SU-DHL-6 (cell line): ENCODE results near the gene RPA4.
A peak's percentile ranks its signal among the peaks of the same experiment; 100 is the strongest.
"Not testable (repeated sequence)": the region's sequence is repeated elsewhere in the genome, so short reads cannot be mapped to it uniquely, and the experiment has no call there.

ENCODE experiments used
- H2AFZ ChIP-seq: fragments of 200-600 bp; sonication (generic); 2 replicates; pipeline ENCODE4 v1.6.1; 2014; ENCODE audit warnings: low read depth, mild to moderate bottlenecking, moderate library complexity, mixed read lengths, antibody characterized with exemption, low read length; ENCODE audit not compliant: severe bottlenecking
- H3F3A ChIP-seq: fragments of 200-600 bp; shearing (Covaris generic); 2 replicates; pipeline ENCODE4 v1.6.0; 2016; ENCODE audit warnings: antibody characterized with exemption, mild to moderate bottlenecking; ENCODE audit not compliant: insufficient read depth
- H3K27ac ChIP-seq: fragments of 200-600 bp; sonication (generic); 2 replicates; pipeline ENCODE4 v1.5.1; 2016; ENCODE audit warnings: low read depth, mild to moderate bottlenecking, low read length, moderate library complexity, mixed read lengths
- H3K27me3 ChIP-seq: fragments of 200-600 bp; sonication (generic), shearing (Covaris generic); 2 replicates; pipeline ENCODE4 v1.6.0; 2014; ENCODE audit warnings: mild to moderate bottlenecking, low read length
- H3K36me3 ChIP-seq: fragments of 200-600 bp; sonication (generic); 2 replicates; pipeline ENCODE4 v1.6.1; 2014; ENCODE audit warnings: mild to moderate bottlenecking, low read length, mixed read lengths
- H3K4me2 ChIP-seq: fragments of 300-600, 200-600 bp; shearing (Covaris generic), sonication (generic); 2 replicates; pipeline ENCODE4 v1.6.0; 2014; ENCODE audit warnings: low read length, low read depth, mild to moderate bottlenecking; ENCODE audit not compliant: poor library complexity, severe bottlenecking
- H3K4me3 ChIP-seq: fragments of 200-600 bp; sonication (generic); 2 replicates; pipeline ENCODE4 v1.5.1; 2014; ENCODE audit warnings: antibody characterized with exemption, low read length, mild to moderate bottlenecking, mixed read lengths; ENCODE audit not compliant: insufficient read depth, poor library complexity, severe bottlenecking
- H3K79me2 ChIP-seq: fragments of 200-600 bp; sonication (generic); 2 replicates; pipeline ENCODE4 v1.6.1; 2014; ENCODE audit warnings: mild to moderate bottlenecking, low read length, moderate library complexity; ENCODE audit not compliant: insufficient read depth
- H3K9ac ChIP-seq: fragments of 200-600 bp; sonication (generic); 2 replicates; pipeline ENCODE4 v1.7.0; 2014; ENCODE audit warnings: mild to moderate bottlenecking, low read length
- H3K9me2 ChIP-seq: fragments of 200-600 bp; sonication (generic); replicated peaks from 2 replicates; pipeline ENCODE4 v1.6.1; 2014; ENCODE audit warnings: low read length; ENCODE audit not compliant: insufficient read depth
- H3K9me3 ChIP-seq: fragments of 200-600 bp; sonication (generic); 2 replicates; pipeline ENCODE4 v1.6.1; 2014; ENCODE audit warnings: low read length, mixed read lengths; ENCODE audit not compliant: insufficient read depth
- H4K20me1 ChIP-seq: fragments of 200-600 bp; sonication (generic); 2 replicates; pipeline ENCODE4 v1.6.1; 2014; ENCODE audit warnings: low read depth, mild to moderate bottlenecking, antibody characterized with exemption, low read length, moderate library complexity, mixed read lengths
- CTCF ChIP-seq: fragments of 200-600 bp; sonication (generic); IDR thresholded peaks from one replicate; pipeline ENCODE4 v1.5.1; 2017; ENCODE audit warnings: antibody characterized with exemption, mild to moderate bottlenecking, low read length, moderate library complexity; ENCODE audit not compliant: insufficient read depth, poor library complexity, severe bottlenecking
- EZH2phosphoT487 ChIP-seq: fragments of 200-600 bp; sonication (generic), shearing (Covaris generic); conservative IDR thresholded peaks from 2 replicates; pipeline ENCODE4 v1.6.1; 2018; ENCODE audit warnings: mild to moderate bottlenecking, antibody characterized with exemption, low read length, moderate library complexity, mixed read lengths

The RPA4 gene

GRCh38 chrX:96843566-96843965 lies 40.1 kb upstream of the RPA4 start:
- Histone ChIP-seq H3K9me2 (no peaks in the 10 kb centered on the region), H3K4me3 (no peak overlapping the region), H3K36me3 (no peaks in the 10 kb centered on the region), H3K27ac (no peak overlapping the region), H3K27me3 (no peaks in the 10 kb centered on the region), H4K20me1 (no peaks in the 10 kb centered on the region), H3K4me2 (no peak overlapping the region), H3F3A (no peaks in the 10 kb centered on the region; the same call in 1 of the 2 replicates), H2AFZ (no peak overlapping the region), H3K9ac (no peak overlapping the region), H3K9me3 (no peaks in the 10 kb centered on the region), H3K79me2 (peaks cover 7% of the 10 kb centered on the region)
- TF ChIP-seq EZH2phosphoT487 (no peak), CTCF (no peak)

- no peak overlapping the region for H3K9ac ChIP-seq
- H4K20me1 ChIP-seq: no peaks in the 10 kb centered on the region
- no peak overlapping the region for H3K4me2 ChIP-seq
- no peak overlapping the region for H3K4me3 ChIP-seq
- TF ChIP-seq CTCF (no peak), EZH2phosphoT487 (no peak)
- H3K36me3 ChIP-seq: no peaks in the 10 kb centered on the region
- no peaks in the 10 kb centered on the region for H3K79me2 ChIP-seq
- no peaks in the 10 kb centered on the region for H3F3A ChIP-seq
- no peaks in the 10 kb centered on the region for H3K27me3 ChIP-seq
- no peak overlapping the region for H3K27ac ChIP-seq
- no peaks in the 10 kb centered on the region for H3K9me2 ChIP-seq
- H3K9me3 ChIP-seq: no peaks in the 10 kb centered on the region
- no peak overlapping the region for H2AFZ ChIP-seq
Observed at GRCh38 chrX:96846841-96847240, 36.9 kb upstream of the RPA4 start.

GRCh38 chrX:96859422-96859821 lies 24.3 kb upstream of the RPA4 start:
- H3K9me3 ChIP-seq, H3K4me2 ChIP-seq, H3K79me2 ChIP-seq: not testable (repeated sequence)

GRCh38 chrX:96861218-96861617 lies 22.5 kb upstream of the RPA4 start:
- TF ChIP-seq CTCF (no peak), EZH2phosphoT487 (no peak)
- Histone ChIP-seq H3K27ac (no peak overlapping the region), H4K20me1 (no peaks in the 10 kb centered on the region), H3K9me2 (no peaks in the 10 kb centered on the region), H3F3A (peaks cover 4% of the 10 kb centered on the region; the same call in 1 of the 2 replicates), H3K4me2 (peak overlapping the region; percentile 59), H3K79me2 (no peaks in the 10 kb centered on the region), H3K4me3 (no peak overlapping the region), H3K36me3 (no peaks in the 10 kb centered on the region), H2AFZ (no peak overlapping the region), H3K9ac (no peak overlapping the region), H3K27me3 (no peaks in the 10 kb centered on the region), H3K9me3 (no peaks in the 10 kb centered on the region)

More at GRCh38 chrX:96859422-96859821, 24.3 kb upstream of the RPA4 start:
- not testable (repeated sequence) for H3K27me3 ChIP-seq, H3K27ac ChIP-seq, H3K9ac ChIP-seq, H3K36me3 ChIP-seq, H2AFZ ChIP-seq, H3K9me2 ChIP-seq, H3F3A ChIP-seq, H3K4me3 ChIP-seq, H4K20me1 ChIP-seq
